GM18951 (cell line): Measurements from ENCODE around the gene MBD3L3.
A peak's percentile ranks its signal among the peaks of the same experiment; 100 is the strongest.
"Not testable (repeated sequence)": the region's sequence is repeated elsewhere in the genome, so short reads cannot be mapped to it uniquely, and the experiment has no call there.

Source experiments
- POLR2A ChIP-seq: IDR thresholded peaks from 4 replicates; pipeline ENCODE4 v1.6.1; 2011; ENCODE audit warnings: mild to moderate bottlenecking; ENCODE audit not compliant: insufficient read length, insufficient read depth; ENCODE audit errors: extremely low read depth
- in situ Hi-C: fragments of 300-500 bp; cut with MboI; formaldehyde crosslinking; loops from one replicate; pipeline ENCODE4 v1.12.0; 2022; ENCODE audit warnings: low sequenced_read_pairs, mixed read lengths, inconsistent platforms; ENCODE audit not compliant: unreplicated experiment

MBD3L3 gene

DNA sequence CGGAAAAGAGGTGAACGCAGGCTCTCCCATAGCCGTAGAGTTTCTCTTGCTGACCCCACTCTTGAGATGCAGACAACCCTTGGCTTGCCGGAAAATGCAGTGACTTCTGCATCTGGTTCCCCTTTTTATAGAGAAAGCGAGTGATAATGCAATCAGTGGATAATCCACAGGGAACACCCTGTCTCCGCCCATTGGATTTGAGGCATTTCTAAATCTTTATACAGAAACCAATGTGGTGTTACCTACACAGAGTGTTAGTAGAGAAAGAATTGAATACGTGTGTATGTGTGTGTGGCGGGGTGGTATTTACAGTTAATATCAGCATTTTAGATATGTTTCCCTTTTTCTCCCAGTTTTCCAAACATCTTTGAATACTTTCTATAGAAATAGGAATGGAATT lies at the start of gene MBD3L3:
TSS of gene MBD3L3 (minus strand) at position 101 of the 400 bp plus-strand sequence. CDS start at position 30, 71 bp downstream.
- in situ Hi-C loops, result not testable (repeated sequence)

- in situ Hi-C loops, result no loop called here
Measured at GRCh38 chr19:7106711-7107657, 48.5 kb upstream of the MBD3L3 start.

DNA sequence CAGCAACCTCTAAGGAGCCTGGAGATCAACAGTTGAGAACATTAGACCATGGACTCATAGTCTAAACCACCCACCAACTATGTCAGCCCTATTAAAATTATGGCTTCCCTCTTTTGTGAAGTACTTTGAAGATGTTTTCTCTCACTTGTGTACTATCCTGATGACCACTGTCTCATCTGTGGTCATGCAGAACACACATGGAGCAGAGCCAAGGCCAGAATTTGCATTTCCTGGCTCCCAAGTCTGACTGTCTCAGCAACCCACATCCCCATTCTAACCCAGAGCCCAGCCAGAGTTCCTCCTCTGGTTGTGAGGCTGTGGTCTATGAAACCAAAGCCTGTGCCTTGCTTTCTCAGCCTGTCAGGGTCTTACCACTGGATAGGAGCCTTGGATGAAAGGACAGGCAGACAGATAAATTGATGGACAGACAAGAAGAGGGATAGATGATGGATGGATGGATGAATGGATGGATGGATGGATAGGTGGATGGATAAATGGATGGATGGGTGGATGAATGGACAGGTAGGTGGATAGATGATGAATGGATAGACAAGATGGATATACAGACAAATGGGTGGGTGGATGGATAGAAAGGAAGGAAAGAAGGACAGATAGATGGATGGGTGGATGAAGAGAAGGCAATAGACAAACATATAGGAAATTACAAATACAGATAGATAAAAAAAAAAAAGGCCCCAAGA lies 46.4 kb upstream of the MBD3L3 start:
- in situ Hi-C loops, result no loop called here
- TF ChIP-seq POLR2A, result no peak

More at GRCh38 chr19:7106711-7107657, 48.5 kb upstream of the MBD3L3 start:
- no peak for TF ChIP-seq POLR2A

DNA sequence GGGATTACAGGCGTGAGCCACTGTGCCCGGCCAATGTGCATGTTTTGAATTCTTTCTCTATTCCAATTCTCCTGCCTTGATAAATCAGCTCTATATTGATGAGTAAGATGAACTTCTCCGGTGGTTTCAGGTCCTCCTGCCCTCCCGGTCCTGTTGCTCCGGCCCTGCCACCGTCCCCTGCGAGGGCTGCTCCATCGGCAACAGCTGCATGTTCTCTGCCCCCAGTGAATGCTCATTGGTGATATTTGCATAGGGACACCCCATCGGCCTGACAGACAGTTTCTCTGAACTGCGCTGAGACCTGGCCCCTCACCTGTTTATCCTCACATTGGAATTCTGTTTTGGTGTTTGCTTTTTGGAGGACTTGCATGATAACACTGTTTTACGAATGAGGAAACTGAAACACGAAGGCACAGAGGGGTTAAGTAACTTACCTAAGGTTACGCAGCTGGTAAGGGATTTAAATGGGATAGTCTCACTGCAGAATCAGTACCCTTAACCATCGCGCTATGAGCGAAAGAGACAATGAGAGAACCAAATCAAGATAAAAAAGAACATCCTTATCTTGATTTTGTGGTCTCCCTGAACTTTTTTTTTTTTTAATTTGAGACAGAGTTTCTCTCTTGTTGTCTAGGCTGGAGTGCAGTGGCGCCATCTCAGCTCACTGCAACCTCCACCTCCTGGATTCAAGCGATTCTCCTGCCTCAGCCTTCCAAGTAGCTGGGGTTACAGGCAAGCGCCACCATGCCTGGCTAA lies 43.2 kb upstream of the MBD3L3 start:
- in situ Hi-C loops, result no loop called here

GRCh38 chr19:7099597-7099921 lies 41.1 kb upstream of the MBD3L3 start:
- no peak for TF ChIP-seq POLR2A
- in situ Hi-C loops, result no loop called here

More for the DNA sequence above, 43.2 kb upstream of the MBD3L3 start:
- TF ChIP-seq POLR2A, result no peak

GRCh38 chr19:7098701-7099596 lies 40.5 kb upstream of the MBD3L3 start:
- in situ Hi-C loops, result no loop called here
- TF ChIP-seq POLR2A, result peak; percentile 82

GRCh38 chr19:7098096-7098495 lies 39.6 kb upstream of the MBD3L3 start:
- no peak for TF ChIP-seq POLR2A
- in situ Hi-C loops, result no loop called here

- in situ Hi-C loops, result no loop called here
- no peak for TF ChIP-seq POLR2A
Measured at GRCh38 chr19:7088999-7089398, 30.5 kb upstream of the MBD3L3 start.

- TF ChIP-seq POLR2A, result no peak
- in situ Hi-C loops, result no loop called here
Measured at GRCh38 chr19:7083076-7083956, 24.8 kb upstream of the MBD3L3 start.

- in situ Hi-C loops, result no loop called here
- no peak for TF ChIP-seq POLR2A
Measured at GRCh38 chr19:7078008-7078407, 19.5 kb upstream of the MBD3L3 start.

DNA sequence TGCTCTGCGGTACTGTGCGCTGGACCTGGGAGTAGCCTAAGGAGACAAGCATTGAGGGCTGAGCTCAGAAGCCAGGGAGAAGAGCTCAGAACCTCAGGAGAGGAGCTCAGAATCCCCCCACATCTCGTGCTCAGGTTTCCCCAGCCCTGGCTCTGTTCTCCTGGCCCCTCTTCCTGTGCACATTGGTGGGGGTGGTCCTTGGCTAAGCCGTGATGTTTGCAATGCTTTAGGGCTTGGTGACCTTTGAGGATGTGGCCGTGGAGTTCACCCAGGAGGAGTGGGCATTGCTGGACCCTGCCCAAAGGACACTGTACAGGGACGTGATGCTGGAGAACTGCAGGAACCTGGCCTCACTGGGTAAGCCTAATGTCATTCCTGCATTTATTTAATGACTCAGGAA lies 17.7 kb upstream of the MBD3L3 start:
- TF ChIP-seq POLR2A, result no peak
- in situ Hi-C loops, result no loop called here

DNA sequence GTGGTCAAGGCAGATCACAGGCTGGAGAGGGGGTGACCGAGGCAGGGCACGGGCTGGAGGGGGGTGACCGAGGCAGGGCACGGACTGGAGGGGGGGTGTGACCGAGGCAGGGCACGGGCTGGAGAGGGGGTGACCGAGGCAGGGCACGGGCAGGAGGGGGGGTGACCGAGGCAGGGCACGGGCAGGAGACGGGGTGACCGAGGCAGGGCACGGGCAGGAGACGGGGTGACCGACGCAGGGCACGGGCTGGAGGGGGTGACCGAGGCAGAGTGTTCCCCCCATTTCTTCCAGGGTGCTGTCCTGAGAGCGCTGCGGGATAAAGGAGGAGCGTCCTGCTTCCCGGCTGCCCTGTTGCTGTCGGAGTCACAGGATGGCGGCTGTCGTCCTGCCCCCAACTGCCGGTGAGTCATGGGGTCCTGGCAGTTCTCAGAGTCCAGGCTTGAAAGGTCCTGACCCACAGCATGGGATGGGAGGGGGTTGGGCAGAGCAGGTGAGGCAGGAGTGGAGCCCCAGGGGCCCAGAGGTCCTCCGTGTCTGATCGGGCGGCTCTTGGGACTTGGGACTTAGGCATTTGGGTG lies 16.3 kb upstream of the MBD3L3 start:
- in situ Hi-C loops, result no loop called here

More for the DNA sequence above, 16.3 kb upstream of the MBD3L3 start:
- no peak for TF ChIP-seq POLR2A
